Cardiac fibroblast (primary cell): ENCODE results near the gene CABP7.

ENCODE experiments used
- DNase-seq, 2 donors: peaks; one replicate each; pipeline versions ENCODE4 v3.0.0 to v3.0.0-alpha.2; 2010; ENCODE audit warnings: low read depth in 2 of 2
- H3K4me3 ChIP-seq, 2 donors: replicated peaks in 1 of 2; 1 replicate in 1 of 2; 2 replicates in 1 of 2; pipeline ENCODE4 v1.5.1; 2011; ENCODE audit warnings: low read depth in 2 of 2, low read length in 2 of 2, mild to moderate bottlenecking in 2 of 2, moderate library complexity in 1 of 2
- TF ChIP-seq, protein P1 (sequence below): IDR thresholded peaks from one replicate; pipeline ENCODE4 v1.5.1; 2011; ENCODE audit warnings: low read depth, mild to moderate bottlenecking, low read length, inconsistent platforms

The CABP7 gene

DNA sequence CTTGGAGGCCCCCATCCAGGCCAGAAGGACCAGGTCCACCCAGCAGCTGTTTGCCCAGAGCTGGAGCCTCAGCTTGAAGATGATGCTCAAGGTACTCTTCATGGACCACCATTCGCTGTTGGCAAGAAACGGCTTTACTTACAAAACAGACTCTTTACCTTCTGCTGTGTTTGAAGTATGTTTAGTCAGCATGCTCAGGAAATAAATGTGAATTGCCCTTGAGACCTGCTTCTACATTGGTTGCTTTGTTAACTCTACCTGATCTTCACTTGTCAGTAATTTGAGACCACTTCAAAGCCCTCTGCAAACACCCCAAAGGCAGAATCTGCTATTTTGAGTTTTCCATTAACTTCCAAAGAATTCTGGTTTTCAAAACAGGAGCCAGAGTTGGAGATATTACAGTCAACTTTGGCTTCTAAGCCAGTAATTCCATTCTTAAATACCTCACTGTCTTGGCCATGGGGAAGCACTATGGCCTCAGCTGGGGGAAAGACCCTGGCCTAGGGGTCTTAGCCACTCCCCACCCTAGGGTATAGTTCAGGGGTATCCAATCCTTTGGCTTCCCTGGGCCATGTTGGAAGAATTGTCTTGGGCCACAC is 50.0 kb downstream of the CABP7 start:
- H3K4me3 ChIP-seq = no peak overlapping the region
- no peak for DNase-seq
- TF ChIP-seq, protein P1, sequence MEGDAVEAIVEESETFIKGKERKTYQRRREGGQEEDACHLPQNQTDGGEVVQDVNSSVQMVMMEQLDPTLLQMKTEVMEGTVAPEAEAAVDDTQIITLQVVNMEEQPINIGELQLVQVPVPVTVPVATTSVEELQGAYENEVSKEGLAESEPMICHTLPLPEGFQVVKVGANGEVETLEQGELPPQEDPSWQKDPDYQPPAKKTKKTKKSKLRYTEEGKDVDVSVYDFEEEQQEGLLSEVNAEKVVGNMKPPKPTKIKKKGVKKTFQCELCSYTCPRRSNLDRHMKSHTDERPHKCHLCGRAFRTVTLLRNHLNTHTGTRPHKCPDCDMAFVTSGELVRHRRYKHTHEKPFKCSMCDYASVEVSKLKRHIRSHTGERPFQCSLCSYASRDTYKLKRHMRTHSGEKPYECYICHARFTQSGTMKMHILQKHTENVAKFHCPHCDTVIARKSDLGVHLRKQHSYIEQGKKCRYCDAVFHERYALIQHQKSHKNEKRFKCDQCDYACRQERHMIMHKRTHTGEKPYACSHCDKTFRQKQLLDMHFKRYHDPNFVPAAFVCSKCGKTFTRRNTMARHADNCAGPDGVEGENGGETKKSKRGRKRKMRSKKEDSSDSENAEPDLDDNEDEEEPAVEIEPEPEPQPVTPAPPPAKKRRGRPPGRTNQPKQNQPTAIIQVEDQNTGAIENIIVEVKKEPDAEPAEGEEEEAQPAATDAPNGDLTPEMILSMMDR = no peak

- TF ChIP-seq, protein P1 = peak; percentile 64
- no peak overlapping the region for H3K4me3 ChIP-seq
- DNase-seq = peak; percentile 77 to 91
Measured at GRCh38 chr22:29772170-29772641, 52.4 kb downstream of the CABP7 start.

GRCh38 chr22:29773233-29773632 is 53.4 kb downstream of the CABP7 start:
- DNase-seq = peak in 1 of 2 donors; percentile 56
- H3K4me3 ChIP-seq = no peak overlapping the region
- TF ChIP-seq, protein P1 = no peak

- TF ChIP-seq, protein P1 = no peak
- no peak overlapping the region for H3K4me3 ChIP-seq
- DNase-seq = peak in 1 of 2 donors; percentile 8
Measured at GRCh38 chr22:29780220-29780619, 60.4 kb downstream of the CABP7 start.

DNA sequence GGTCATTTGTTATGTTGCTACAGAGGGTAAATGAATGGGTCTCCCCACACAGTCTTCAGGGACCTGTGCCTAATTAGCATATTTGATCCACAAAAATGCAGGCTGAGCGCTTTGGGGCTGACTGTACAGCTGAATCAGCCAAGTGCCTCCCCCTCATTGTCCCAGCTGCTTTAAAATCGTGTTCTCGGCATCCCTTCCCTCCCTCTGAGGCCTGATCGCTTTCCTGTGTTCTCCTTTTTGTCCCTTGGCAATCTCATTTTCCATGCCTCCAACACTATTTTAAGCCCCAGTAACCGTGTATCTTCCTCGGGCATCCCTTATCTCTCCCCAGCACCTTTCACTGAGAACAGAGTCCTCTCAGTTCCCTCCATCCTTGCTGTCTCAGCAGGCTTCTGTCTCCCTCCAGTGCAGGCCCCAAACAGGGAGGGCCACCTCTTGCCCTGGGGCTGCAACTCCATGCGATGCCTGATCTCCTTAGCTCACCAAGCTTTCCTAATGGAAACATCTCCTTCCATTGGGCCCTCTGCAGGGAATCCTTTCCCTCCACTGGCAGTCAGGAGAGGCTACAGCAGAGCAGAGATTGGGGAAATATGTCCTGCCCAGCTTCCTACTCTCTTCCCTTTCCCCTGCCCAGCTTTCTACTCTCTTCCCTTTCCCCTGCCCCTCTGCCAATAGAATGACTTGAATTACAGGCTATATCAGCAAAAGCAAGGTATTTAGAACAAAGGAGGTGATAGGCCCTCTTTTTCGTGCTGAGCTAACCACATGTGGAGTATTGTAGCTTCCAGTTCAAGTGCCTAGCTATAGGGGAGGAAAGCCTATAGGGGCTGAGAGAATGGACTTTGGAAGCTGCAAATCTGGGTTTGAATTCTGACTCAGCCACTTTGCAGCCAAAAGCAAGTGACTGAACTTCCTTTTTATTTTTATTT is 61.2 kb downstream of the CABP7 start:
- DNase-seq = peak; percentile 75 to 94
- TF ChIP-seq, protein P1 = no peak
- H3K4me3 ChIP-seq = no peak overlapping the region
